Breast epithelium (tissue), 4 donors: Measurements from ENCODE around the gene VAC14. TPM values are rescaled to one million over a fixed set of nuclear protein-coding genes. Genes with fewer than 3 reads are reported as not detected.

Experiments used
- DNase-seq, 2 donors: peaks; one replicate each; pipeline ENCODE4 v3.0.0-alpha.2; 2019; ENCODE audit warnings: low spot score in 2 of 2
- H3K27ac ChIP-seq, 2 donors: fragments of 200-600 bp; sonication (generic) in 1 of 2; one replicate each; pipeline ENCODE4 v1.5.1; 2016 to 2019; ENCODE audit warnings: mild to moderate bottlenecking in 1 of 2
- H3K27me3 ChIP-seq, 2 donors: fragments of 200-600 bp; sonication (generic) in 1 of 2; one replicate each; pipeline versions ENCODE4 v1.5.1 to v1.6.0; 2017 to 2019; ENCODE audit warnings: control low read depth in 1 of 2, mild to moderate bottlenecking in 1 of 2
- H3K36me3 ChIP-seq: fragments of 200-600 bp; one replicate; pipeline ENCODE4 v1.5.1; 2019
- H3K4me1 ChIP-seq, 2 donors: fragments of 200-600 bp; sonication (generic); one replicate each; pipeline ENCODE4 v1.5.1; 2016 to 2019; ENCODE audit warnings: control low read depth in 1 of 2
- H3K4me3 ChIP-seq, 3 donors: fragments of 200-600 bp; sonication (generic); 1 replicate in 2 of 3; 2 replicates in 1 of 3; pipeline ENCODE4 v1.5.1; 2016 to 2019; ENCODE audit warnings: mild to moderate bottlenecking in 3 of 3, moderate library complexity in 2 of 3
- H3K9me3 ChIP-seq, 2 donors: fragments of 200-600 bp; sonication (generic) in 1 of 2; one replicate each; pipeline ENCODE4 v1.5.1; 2016 to 2019; ENCODE audit warnings: control low read depth in 1 of 2
- POLR2A ChIP-seq: fragments of 450-650 bp; IDR thresholded peaks from one replicate; pipeline ENCODE4 v1.6.1; 2016; ENCODE audit warnings: antibody characterized with exemption, mild to moderate bottlenecking, moderate library complexity
- POLR2AphosphoS5 ChIP-seq, 3 donors: sonication (generic); formaldehyde crosslinking; IDR thresholded peaks; one replicate each; pipeline ENCODE4 v1.6.1; 2017; ENCODE audit warnings: antibody characterized with exemption in 3 of 3
- intact Hi-C: fragments of 100-400 bp; cut with DNase I; formaldehyde crosslinking; loops from one replicate; pipeline ENCODE4 v1.15.1; 2023; ENCODE audit warnings: low total_unique reads
- total RNA-seq, 3 donors: library from RNA; depleted of rRNA; stranded (reverse); fragments of >200 nt; gene quantifications; one replicate each; pipeline ENCODE4 v1.1.0, GENCODE V29; 2016
- TF ChIP-seq, protein P1 (sequence below), 3 donors: fragments of 450-650 bp; IDR thresholded peaks; one replicate each; pipeline ENCODE4 v1.5.1; 2016 to 2017; ENCODE audit warnings: antibody characterized with exemption in 3 of 3, mild to moderate bottlenecking in 3 of 3, moderate library complexity in 3 of 3

VAC14 gene
- total RNA-seq, 3 donors from 2014 or later, result 26.7 to 29.4 (median 28.5) TPM

DNA sequence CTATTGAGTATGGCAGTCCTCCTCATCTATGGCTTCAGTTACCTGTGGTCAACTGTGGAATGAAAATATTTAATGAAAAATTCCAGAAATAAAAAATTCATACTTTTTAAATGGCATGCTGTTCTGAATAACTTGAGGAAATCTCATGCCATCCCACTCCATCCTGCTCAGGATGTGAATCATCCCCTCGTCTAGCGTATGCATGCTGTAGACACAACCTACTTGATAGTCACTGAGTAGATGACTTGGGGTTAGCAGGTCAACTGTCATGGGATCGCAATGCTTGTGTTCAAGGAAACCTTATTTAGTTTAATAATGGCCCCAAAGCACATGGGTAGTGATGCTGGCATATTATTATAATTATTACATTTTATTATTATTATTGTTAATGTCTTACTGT lies 4.8 kb upstream of the VAC14 start:
- Histone ChIP-seq H3K4me3 (no peak overlapping the region), H3K9me3 (no peaks in the 10 kb centered on the region), H3K27me3 (no peaks in the 10 kb centered on the region), H3K27ac (no peak overlapping the region), H3K36me3 (no peaks in the 10 kb centered on the region), H3K4me1 (no peaks in the 10 kb centered on the region)
- intact Hi-C loops, result no loop called here
- no peak for DNase-seq
- TF ChIP-seq, protein P1, sequence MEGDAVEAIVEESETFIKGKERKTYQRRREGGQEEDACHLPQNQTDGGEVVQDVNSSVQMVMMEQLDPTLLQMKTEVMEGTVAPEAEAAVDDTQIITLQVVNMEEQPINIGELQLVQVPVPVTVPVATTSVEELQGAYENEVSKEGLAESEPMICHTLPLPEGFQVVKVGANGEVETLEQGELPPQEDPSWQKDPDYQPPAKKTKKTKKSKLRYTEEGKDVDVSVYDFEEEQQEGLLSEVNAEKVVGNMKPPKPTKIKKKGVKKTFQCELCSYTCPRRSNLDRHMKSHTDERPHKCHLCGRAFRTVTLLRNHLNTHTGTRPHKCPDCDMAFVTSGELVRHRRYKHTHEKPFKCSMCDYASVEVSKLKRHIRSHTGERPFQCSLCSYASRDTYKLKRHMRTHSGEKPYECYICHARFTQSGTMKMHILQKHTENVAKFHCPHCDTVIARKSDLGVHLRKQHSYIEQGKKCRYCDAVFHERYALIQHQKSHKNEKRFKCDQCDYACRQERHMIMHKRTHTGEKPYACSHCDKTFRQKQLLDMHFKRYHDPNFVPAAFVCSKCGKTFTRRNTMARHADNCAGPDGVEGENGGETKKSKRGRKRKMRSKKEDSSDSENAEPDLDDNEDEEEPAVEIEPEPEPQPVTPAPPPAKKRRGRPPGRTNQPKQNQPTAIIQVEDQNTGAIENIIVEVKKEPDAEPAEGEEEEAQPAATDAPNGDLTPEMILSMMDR (IDR thresholded peaks at IDR 0.05), result no peak
- no peak for TF ChIP-seq POLR2A
- TF ChIP-seq POLR2AphosphoS5 (IDR thresholded peaks at IDR 0.05), result no peak

DNA sequence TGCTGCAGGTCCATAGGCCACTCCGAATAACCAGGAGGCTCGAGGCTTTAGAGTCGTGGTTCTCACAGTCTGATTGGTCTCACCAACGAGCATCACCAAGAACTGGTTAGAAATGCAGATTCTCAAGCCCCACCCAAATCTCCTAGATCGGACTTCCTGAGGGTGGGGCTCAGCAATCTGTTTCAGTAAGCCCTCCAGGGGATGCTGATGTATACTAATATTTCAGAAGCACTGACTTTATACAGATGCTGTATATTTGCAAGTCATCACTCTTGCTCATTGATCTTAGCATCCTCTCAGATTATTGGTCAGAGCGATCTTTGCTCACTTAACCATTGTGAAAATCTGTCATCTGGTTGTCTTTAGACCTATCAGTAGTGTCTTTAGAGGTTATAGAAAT lies 4.4 kb upstream of the VAC14 start:
- H3K4me3 ChIP-seq, result no peak overlapping the region
- H3K9me3 ChIP-seq, result no peaks in the 10 kb centered on the region
- no peaks in the 10 kb centered on the region for H3K27me3 ChIP-seq
- no peak for DNase-seq
- no peak overlapping the region for H3K27ac ChIP-seq
- H3K36me3 ChIP-seq, result no peaks in the 10 kb centered on the region
- intact Hi-C loops, result no loop called here
- TF ChIP-seq POLR2A (no peak), POLR2AphosphoS5 (IDR thresholded peaks at IDR 0.05) (no peak)
- TF ChIP-seq, protein P1 (IDR thresholded peaks at IDR 0.05), result no peak
- H3K4me1 ChIP-seq, result peaks cover 0 to under 1% of the 10 kb centered on the region in 2 donors

DNA sequence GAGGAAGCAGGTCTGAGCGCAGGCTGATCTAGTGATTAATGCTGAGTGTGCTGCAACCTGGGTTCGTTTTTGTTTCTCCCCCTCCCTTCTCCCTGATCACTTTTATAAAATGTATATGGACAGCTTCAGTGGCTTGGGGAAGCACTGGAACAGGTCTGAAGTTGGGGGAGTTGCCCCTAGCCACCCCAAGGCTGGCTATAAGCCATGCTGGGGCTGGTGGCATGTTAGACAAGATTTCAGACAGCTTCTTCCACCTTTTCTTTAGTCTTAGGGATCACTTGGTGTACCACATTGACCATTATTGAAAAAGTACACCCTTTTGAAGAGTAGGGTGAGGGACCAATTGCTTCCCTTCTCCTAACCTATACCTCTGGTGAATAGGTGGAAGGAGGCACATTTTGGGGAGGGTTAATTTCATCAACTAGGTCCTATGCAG lies 3.8 kb upstream of the VAC14 start:
- H3K27me3 ChIP-seq, result no peaks in the 10 kb centered on the region
- TF ChIP-seq, protein P1 (IDR thresholded peaks at IDR 0.05), result no peak
- TF ChIP-seq POLR2A (no peak), POLR2AphosphoS5 (IDR thresholded peaks at IDR 0.05) (no peak)
- H3K27ac ChIP-seq, result no peak overlapping the region
- H3K36me3 ChIP-seq, result no peaks in the 10 kb centered on the region
- peaks cover 0 to 7% of the 10 kb centered on the region in 2 donors for H3K4me1 ChIP-seq
- intact Hi-C loops, result no loop called here
- DNase-seq, result no peak
- no peaks in the 10 kb centered on the region for H3K9me3 ChIP-seq
- H3K4me3 ChIP-seq, result no peak overlapping the region

DNA sequence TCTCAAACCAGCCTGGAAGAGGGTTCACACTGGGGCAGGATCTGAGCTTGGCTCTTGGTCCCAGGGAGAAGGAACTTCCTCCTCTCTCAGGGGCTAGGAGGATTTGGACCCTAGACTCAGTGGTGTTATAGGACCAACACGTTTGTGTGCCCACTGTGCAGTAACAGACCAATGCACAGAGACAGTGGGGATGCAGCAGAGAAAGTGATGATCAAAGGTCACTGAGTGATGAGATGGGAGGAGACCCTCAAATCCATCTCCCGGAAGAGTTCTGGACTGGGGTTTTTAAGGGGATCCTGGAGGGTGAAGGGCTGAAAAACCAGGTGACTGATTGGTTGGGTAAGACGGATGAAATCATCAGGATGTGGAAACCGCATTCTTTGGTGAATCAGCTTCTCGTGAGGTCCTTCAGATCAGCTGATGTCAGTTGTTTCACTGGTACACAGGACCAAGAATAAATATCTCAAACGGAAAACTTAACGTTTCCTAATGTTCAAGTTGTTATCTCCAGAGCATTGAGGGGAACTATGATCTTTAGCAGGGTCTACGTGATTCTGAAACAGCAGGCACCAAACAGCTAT lies 3.3 kb upstream of the VAC14 start:
- H3K27me3 ChIP-seq, result no peaks in the 10 kb centered on the region
- H3K27ac ChIP-seq, result no peak overlapping the region

DNA sequence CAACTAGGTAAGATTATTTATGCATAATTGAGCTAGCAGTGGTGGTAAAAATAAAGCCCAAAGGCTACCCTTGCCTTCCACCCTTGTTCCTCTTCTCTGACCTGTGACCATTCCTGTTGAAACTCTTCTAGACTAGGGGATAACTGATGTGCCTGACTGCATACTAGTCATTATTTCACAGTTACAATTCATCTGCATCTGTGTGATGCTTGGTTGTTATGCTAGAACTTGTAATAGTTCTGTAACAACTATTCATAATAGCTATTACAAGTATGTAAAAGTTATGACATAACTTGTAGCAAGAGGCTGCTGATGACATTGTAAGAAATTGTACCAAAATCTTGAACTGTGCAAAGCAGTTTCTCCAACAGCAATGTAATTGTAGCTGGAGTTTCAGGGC lies 2.4 kb upstream of the VAC14 start:
- intact Hi-C loops, result no loop called here
- peaks cover 0 to 8% of the 10 kb centered on the region in 2 donors for H3K4me1 ChIP-seq
- H3K36me3 ChIP-seq, result no peaks in the 10 kb centered on the region
- no peak for DNase-seq
- H3K27ac ChIP-seq, result no peak overlapping the region
- no peak overlapping the region for H3K4me3 ChIP-seq
- no peak for TF ChIP-seq POLR2A
- TF ChIP-seq, protein P1 (IDR thresholded peaks at IDR 0.05), result no peak
- TF ChIP-seq POLR2AphosphoS5 (IDR thresholded peaks at IDR 0.05), result no peak
- H3K9me3 ChIP-seq, result no peaks in the 10 kb centered on the region
- H3K27me3 ChIP-seq, result no peaks in the 10 kb centered on the region

More for the DNA sequence above, 3.3 kb upstream of the VAC14 start:
- DNase-seq, result no peak
- Histone ChIP-seq H3K36me3 (no peaks in the 10 kb centered on the region), H3K9me3 (no peaks in the 10 kb centered on the region), H3K4me3 (no peak overlapping the region), H3K4me1 (peaks cover 0 to 8% of the 10 kb centered on the region in 2 donors)
- intact Hi-C loops, result no loop called here
- TF ChIP-seq POLR2AphosphoS5 (IDR thresholded peaks at IDR 0.05) (no peak), POLR2A (no peak)
- TF ChIP-seq, protein P1 (IDR thresholded peaks at IDR 0.05), result no peak
